T-helper 2 cell (primary cell): ENCODE data around the gene OR6B1.

ENCODE experiments used
- DNase-seq, 5 experiments: peaks; one replicate each; pipeline versions ENCODE4 v3.0.0 to v3.0.0-alpha.2; 2012 to 2022
- total RNA-seq, 2 donors: gene quantifications; one replicate each; lab custom pipeline; 2026; lab: John Stamatoyannopoulos, UW

OR6B1 gene
- 0 reads per million in 2 donors for total RNA-seq

GRCh38 chr7:144000020-144000419, at the start of gene OR6B1:
TSS of gene OR6B1 (plus strand) at chr7:144000320. CDS start at chr7:144003997, 3,677 bp downstream.
- no peak for DNase-seq

GRCh38 chr7:143953421-143953820, 46.7 kb upstream of the OR6B1 start:
- DNase-seq: no peak

- DNase-seq: no peak
Measured at GRCh38 chr7:143954135-143954534, 46.0 kb upstream of the OR6B1 start.

GRCh38 chr7:143954544-143954943, 45.6 kb upstream of the OR6B1 start, which contains the start of gene OR2F1:
TSS of gene OR2F1 (plus strand) at chr7:143954844. CDS start at chr7:143959971, 5,127 bp downstream.
- no peak for DNase-seq

GRCh38 chr7:143958781-143959180, 41.3 kb upstream of the OR6B1 start:
- no peak for DNase-seq

GRCh38 chr7:143960813-143961610, 39.1 kb upstream of the OR6B1 start:
- no peak for DNase-seq

- no peak for DNase-seq
Measured at GRCh38 chr7:143965280-143965679, 34.8 kb upstream of the OR6B1 start.

- DNase-seq: no peak
Measured at GRCh38 chr7:143967398-143967797, 32.7 kb upstream of the OR6B1 start.

- no peak for DNase-seq
Measured at GRCh38 chr7:143973870-143974416, 26.2 kb upstream of the OR6B1 start.

GRCh38 chr7:143974459-143974858, 25.7 kb upstream of the OR6B1 start:
- DNase-seq: no peak

- DNase-seq: peak in 1 of 5 experiments; percentile 1
Measured at GRCh38 chr7:143975617-143976016, 24.5 kb upstream of the OR6B1 start.

GRCh38 chr7:143978585-143978984, 21.5 kb upstream of the OR6B1 start:
- DNase-seq: no peak

- no peak for DNase-seq
Measured at GRCh38 chr7:143979359-143979758, 20.8 kb upstream of the OR6B1 start.

- no peak for DNase-seq
Measured at GRCh38 chr7:143979998-143980397, 20.1 kb upstream of the OR6B1 start.

- no peak for DNase-seq
Measured at GRCh38 chr7:143980746-143981510, 19.2 kb upstream of the OR6B1 start.

- no peak for DNase-seq
Measured at GRCh38 chr7:143983960-143984359, 16.2 kb upstream of the OR6B1 start.

- DNase-seq: peak in 1 of 5 experiments; percentile 29
Measured at GRCh38 chr7:143987513-143987912, 12.6 kb upstream of the OR6B1 start.

- no peak for DNase-seq
Measured at GRCh38 chr7:143988976-143989745, 11.0 kb upstream of the OR6B1 start.

- no peak for DNase-seq
Measured at GRCh38 chr7:143992670-143993069, 7.5 kb upstream of the OR6B1 start.

- no peak for DNase-seq
Measured at GRCh38 chr7:143993924-143994323, 6.2 kb upstream of the OR6B1 start.

GRCh38 chr7:144001543-144001942, 1.4 kb downstream of the OR6B1 start:
- no peak for DNase-seq

- no peak for DNase-seq
Measured at GRCh38 chr7:144004703-144005102, 4.6 kb downstream of the OR6B1 start.
